Activated T-helper 2 cell treated with anti-CD3 and anti-CD28 coated beads, Interferon-gamma antibody, Interleukin-2, Interleukin-4, amounts not matched to agents 10 μg/mL and 5 μg/mL and 100 μg/mL, durations not matched to agents 14 hours and 24 hours and 36 hours (primary cell): ENCODE results near the gene PCDHA12. TPM values are rescaled to one million over a fixed set of nuclear protein-coding genes. Genes with fewer than 3 reads are reported as not detected.
"Not testable (repeated sequence)": the region's sequence is repeated elsewhere in the genome, so short reads cannot be mapped to it uniquely, and the experiment has no call there.

Experiments used
- DNase-seq: peaks from one replicate; pipeline ENCODE4 v3.0.0; 2021; ENCODE audit warnings: low spot score
- H3K27ac Mint-ChIP-seq: one replicate; pipeline ENCODE4 v1.8.0; 2021; ENCODE audit warnings: mixed read lengths
- H3K27me3 Mint-ChIP-seq: one replicate; pipeline ENCODE4 v1.8.0; 2021; ENCODE audit warnings: low read depth, mixed read lengths
- H3K36me3 Mint-ChIP-seq: one replicate; pipeline ENCODE4 v1.8.0; 2021; ENCODE audit warnings: low read depth, mixed read lengths
- H3K4me1 Mint-ChIP-seq: one replicate; pipeline ENCODE4 v1.8.0; 2021; ENCODE audit warnings: low read depth, mixed read lengths
- H3K4me3 Mint-ChIP-seq: one replicate; pipeline ENCODE4 v1.8.0; 2021; ENCODE audit warnings: low read depth, mild to moderate bottlenecking, moderate library complexity, mixed read lengths
- H3K9me3 Mint-ChIP-seq: one replicate; pipeline ENCODE4 v1.8.0; 2021; ENCODE audit warnings: mixed read lengths
- intact Hi-C: fragments of 100-400 bp; cut with micrococcal nuclease; formaldehyde crosslinking; loops from one replicate; pipeline ENCODE4 v1.15.1; 2023
- total RNA-seq: library from RNA; stranded (reverse); gene quantifications from 2 replicates; pipeline ENCODE4 v1.2.3, GENCODE V29; 2022

Gene PCDHA12
- total RNA-seq, 1 donor from 2014 or later, result not detected

DNA sequence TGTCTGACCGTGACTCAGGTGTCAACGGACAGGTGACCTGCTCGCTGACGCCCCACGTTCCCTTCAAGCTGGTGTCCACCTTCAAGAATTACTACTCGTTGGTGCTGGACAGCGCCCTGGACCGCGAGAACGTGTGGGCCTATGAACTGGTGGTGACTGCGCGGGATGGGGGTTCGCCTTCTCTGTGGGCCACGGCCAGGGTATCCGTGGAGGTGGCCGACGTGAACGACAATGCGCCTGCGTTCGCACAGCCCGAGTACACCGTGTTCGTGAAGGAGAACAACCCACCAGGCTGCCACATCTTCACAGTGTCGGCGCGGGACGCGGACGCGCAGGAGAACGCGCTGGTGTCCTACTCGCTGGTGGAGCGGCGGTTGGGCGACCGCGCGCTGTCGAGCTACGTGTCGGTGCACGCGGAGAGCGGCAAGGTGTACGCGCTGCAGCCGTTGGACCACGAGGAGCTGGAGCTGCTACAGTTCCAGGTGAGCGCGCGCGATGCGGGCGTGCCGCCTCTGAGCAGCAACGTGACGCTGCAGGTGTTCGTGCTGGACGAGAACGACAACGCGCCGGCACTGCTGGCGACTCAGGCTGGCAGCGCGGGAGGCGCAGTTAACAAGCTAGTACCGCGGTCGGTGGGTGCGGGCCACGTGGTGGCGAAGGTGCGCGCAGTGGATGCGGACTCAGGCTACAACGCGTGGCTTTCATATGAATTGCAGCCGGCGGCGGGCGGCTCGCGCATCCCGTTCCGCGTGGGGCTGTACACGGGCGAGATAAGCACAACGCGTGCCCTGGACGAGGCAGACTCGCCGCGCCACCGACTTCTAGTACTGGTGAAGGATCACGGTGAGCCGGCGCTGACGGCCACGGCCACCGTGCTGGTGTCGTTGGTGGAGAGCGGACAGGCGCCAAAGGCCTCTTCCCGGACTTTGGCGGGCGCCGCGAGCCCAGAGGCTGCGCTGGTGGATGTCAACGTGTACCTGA is 4.6 kb upstream of the PCDHA12 start:
- no peaks in the 10 kb centered on the region for H3K27me3 Mint-ChIP-seq
- no peaks in the 10 kb centered on the region for H3K4me1 Mint-ChIP-seq
- DNase-seq, result no peak
- H3K27ac Mint-ChIP-seq, result no peak overlapping the region
- peaks cover 3% of the 10 kb centered on the region for H3K36me3 Mint-ChIP-seq
- no peak overlapping the region for H3K4me3 Mint-ChIP-seq
- peaks cover 29% of the 10 kb centered on the region for H3K9me3 Mint-ChIP-seq
- intact Hi-C loops, result no loop called here

DNA sequence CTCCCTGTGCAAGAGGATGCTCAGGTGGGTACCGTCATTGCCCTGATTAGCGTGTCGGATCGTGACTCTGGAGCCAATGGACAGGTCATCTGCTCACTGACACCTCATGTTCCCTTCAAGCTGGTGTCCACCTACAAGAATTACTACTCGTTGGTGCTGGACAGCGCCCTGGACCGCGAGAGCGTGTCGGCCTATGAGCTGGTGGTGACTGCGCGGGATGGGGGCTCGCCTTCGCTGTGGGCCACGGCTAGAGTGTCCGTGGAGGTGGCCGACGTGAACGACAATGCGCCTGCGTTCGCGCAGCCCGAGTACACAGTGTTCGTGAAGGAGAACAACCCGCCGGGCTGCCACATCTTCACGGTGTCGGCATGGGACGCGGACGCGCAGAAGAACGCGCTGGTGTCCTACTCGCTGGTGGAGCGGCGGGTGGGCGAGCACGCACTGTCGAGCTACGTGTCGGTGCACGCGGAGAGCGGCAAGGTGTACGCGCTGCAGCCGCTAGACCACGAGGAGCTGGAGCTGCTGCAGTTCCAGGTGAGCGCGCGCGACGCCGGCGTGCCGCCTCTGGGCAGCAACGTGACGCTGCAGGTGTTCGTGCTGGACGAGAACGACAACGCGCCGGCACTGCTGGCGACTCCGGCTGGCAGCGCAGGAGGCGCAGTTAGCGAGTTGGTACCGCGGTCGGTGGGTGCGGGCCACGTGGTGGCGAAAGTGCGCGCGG is 1.6 kb downstream of the PCDHA12 start:
- peaks cover 51% of the 10 kb centered on the region for H3K9me3 Mint-ChIP-seq
- H3K36me3 Mint-ChIP-seq, H3K27me3 Mint-ChIP-seq, intact Hi-C loops, DNase-seq, H3K27ac Mint-ChIP-seq, H3K4me3 Mint-ChIP-seq, H3K4me1 Mint-ChIP-seq: not testable (repeated sequence)

DNA sequence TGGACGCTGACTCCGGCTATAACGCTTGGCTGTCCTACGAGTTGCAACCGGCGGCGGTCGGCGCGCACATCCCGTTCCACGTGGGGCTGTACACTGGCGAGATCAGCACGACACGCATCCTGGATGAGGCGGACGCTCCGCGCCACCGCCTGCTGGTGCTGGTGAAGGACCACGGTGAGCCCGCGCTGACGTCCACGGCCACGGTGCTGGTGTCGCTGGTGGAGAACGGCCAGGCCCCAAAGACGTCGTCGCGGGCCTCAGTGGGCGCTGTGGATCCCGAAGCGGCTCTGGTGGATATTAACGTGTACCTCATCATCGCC is 2.1 kb downstream of the PCDHA12 start:
- H3K36me3 Mint-ChIP-seq, result no peaks in the 10 kb centered on the region
- H3K4me1 Mint-ChIP-seq, result no peaks in the 10 kb centered on the region
- H3K27me3 Mint-ChIP-seq, result no peaks in the 10 kb centered on the region
- H3K27ac Mint-ChIP-seq, result no peak overlapping the region
- intact Hi-C loops, result no loop called here
- peaks cover 52% of the 10 kb centered on the region for H3K9me3 Mint-ChIP-seq
- no peak for DNase-seq
- no peak overlapping the region for H3K4me3 Mint-ChIP-seq

DNA sequence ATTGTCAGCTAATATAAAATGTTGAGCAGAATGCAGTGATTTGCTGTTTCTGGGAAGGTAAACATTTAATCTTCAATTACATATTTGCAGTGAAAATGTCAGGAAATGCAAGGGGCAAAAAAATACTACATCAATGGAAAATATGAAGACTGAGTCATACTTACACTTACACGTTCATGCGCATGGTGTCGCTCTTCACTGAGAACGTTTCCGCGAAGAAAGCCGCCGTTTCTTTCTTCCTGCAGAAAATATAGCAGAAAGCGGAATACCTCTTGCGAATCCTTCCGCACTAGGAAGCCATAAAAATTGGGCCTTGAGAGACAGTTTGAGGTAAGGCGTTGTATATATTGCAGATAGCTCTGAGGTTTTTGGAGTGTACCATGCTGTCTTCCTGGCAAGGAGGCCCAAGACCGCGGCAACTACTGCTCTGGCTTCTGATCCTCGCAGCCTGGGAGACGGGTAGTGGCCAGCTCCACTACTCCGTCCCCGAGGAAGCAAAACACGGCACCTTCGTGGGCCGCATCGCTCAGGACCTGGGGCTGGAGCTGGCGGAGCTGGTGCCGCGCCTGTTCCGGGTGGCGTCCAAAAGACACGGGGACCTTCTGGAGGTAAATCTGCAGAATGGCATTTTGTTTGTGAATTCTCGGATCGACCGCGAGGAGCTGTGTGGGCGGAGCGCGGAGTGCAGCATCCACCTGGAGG is 6.9 kb downstream of the PCDHA12 start, which contains the start of gene PCDHA13:
Gene PCDHA13 (plus strand): TSS at position 236 of the 702 bp plus-strand sequence. CDS start 145 bp downstream, at position 381.
- H3K4me1 Mint-ChIP-seq, result no peaks in the 10 kb centered on the region
- H3K9me3 Mint-ChIP-seq, result peaks cover 40% of the 10 kb centered on the region
- DNase-seq, result no peak
- H3K36me3 Mint-ChIP-seq, result no peaks in the 10 kb centered on the region
- no peak within 1 kb of the TSS for H3K4me3 Mint-ChIP-seq
- no peak within 1 kb of the TSS for H3K27ac Mint-ChIP-seq
- intact Hi-C loops, result no loop called here
- no peaks in the 10 kb centered on the region for H3K27me3 Mint-ChIP-seq

DNA sequence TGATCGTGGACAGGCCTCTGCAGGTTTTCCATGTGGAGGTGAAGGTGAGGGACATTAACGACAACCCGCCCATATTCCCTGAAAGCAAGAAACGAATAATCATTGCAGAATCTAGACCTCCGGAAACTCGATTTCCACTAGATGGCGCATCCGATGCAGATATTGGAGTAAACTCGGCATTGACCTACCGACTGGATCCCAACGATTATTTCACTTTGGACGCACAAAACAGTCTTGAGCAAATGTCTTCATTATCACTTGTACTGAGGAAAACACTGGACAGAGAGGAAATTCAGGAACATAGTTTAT is 7.4 kb downstream of the PCDHA12 start:
- no peak overlapping the region for H3K27ac Mint-ChIP-seq
- intact Hi-C loops, result no loop called here
- H3K9me3 Mint-ChIP-seq, result peaks cover 43% of the 10 kb centered on the region
- no peak overlapping the region for H3K4me3 Mint-ChIP-seq
- H3K36me3 Mint-ChIP-seq, result no peaks in the 10 kb centered on the region
- no peaks in the 10 kb centered on the region for H3K4me1 Mint-ChIP-seq
- H3K27me3 Mint-ChIP-seq, result no peaks in the 10 kb centered on the region
- no peak for DNase-seq

DNA sequence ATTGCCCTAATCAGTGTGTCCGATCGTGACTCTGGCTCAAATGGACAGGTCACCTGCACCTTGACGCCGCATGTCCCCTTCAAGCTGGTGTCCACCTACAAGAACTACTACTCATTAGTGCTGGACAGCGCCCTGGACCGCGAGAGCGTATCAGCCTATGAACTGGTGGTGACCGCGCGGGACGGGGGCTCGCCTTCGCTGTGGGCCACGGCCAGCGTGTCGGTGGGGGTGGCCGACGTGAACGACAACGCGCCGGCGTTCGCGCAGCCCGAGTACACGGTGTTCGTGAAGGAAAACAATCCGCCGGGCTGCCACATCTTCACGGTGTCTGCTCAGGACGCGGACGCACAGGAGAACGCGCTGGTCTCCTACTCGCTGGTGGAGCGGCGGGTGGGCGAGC is 8.3 kb downstream of the PCDHA12 start:
- no peak for DNase-seq
- Mint-ChIP-seq H3K36me3 (no peaks in the 10 kb centered on the region), H3K9me3 (peaks cover 48% of the 10 kb centered on the region), H3K27me3 (no peaks in the 10 kb centered on the region), H3K4me1 (no peaks in the 10 kb centered on the region), H3K27ac (no peak overlapping the region), H3K4me3 (no peak overlapping the region)
- intact Hi-C loops, result no loop called here

DNA sequence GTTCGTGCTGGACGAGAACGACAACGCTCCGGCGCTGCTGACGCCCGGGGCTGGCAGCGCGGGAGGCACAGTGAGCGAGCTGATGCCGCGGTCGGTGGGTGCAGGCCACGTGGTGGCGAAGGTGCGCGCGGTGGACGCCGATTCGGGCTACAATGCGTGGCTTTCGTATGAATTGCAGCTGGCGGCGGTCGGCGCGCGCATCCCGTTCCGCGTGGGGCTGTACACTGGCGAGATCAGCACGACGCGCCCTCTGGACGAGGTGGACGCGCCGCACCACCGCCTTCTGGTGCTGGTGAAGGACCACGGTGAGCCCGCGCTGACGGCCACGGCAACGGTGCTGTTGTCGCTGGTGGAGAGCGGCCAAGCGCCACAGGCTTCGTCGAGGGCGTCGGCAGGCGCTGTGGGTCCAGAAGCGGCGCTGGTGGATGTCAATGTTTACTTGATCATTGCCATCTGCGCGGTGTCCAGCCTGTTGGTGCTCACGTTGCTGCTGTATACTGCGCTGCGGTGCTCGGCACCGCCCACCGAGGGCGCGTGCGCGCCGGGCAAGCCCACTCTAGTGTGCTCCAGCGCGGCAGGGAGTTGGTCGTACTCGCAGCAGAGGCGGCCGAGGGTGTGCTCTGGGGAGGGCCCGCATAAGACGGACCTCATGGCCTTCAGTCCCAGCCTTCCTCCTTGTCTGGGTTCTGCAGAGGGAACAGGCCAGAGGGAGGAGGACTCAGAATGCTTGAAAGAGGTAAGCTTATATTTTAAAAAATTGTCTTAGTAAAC is 9.0 kb downstream of the PCDHA12 start:
- Mint-ChIP-seq H3K36me3 (no peaks in the 10 kb centered on the region), H3K9me3 (peaks cover 43% of the 10 kb centered on the region), H3K4me1 (no peaks in the 10 kb centered on the region), H3K27ac (no peak overlapping the region), H3K4me3 (no peak overlapping the region), H3K27me3 (no peaks in the 10 kb centered on the region)
- no peak for DNase-seq
- intact Hi-C loops, result no loop called here

DNA sequence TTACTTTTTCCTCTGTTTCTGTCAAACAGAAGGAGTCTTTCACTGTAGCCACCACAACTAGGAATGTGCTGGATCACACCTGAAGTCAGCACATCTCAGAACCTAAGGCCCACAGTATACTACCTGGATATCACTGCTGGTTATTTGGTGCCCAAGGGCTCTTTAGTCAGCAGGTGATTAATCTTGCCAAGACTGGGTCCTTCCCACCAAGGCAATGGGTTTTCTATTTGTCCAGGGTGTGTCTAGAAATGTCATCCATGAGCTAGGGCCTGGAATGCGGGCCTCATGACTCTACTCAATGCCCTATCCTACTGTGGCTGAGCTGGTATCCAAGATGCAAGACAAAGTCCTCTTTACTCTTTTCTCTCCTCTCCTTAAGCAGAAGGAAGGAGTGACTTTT is 41.2 kb downstream of the PCDHA12 start:
- Mint-ChIP-seq H3K27me3 (no peaks in the 10 kb centered on the region), H3K36me3 (no peaks in the 10 kb centered on the region), H3K27ac (no peak overlapping the region), H3K4me1 (no peaks in the 10 kb centered on the region), H3K9me3 (peaks cover 12% of the 10 kb centered on the region), H3K4me3 (no peak overlapping the region)
- intact Hi-C loops, result no loop called here
- no peak for DNase-seq

DNA sequence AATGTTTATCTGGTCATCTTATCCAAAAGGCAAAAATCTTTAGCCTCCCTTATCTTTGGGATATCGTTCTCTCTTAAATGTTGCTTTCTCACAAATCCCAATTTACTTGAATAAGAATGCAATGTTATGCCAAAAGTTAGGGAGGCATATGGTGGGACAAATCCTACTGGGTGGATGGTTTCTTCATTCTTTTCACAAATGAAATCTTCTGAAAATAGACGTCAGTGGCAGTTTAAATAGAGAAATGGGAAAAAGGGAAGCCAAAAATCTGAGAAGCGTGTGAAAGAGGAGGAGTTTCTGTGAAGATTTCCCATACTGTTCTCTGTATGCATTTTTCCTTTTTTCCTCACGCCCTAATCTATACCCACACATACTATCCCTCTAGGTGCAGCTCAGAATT is 48.5 kb downstream of the PCDHA12 start:
- H3K4me3 Mint-ChIP-seq, result no peak overlapping the region
- no peak for DNase-seq
- H3K9me3 Mint-ChIP-seq, result peaks cover 11% of the 10 kb centered on the region
- H3K27me3 Mint-ChIP-seq, result peaks cover 15% of the 10 kb centered on the region
- H3K36me3 Mint-ChIP-seq, result no peaks in the 10 kb centered on the region
- no peaks in the 10 kb centered on the region for H3K4me1 Mint-ChIP-seq
- H3K27ac Mint-ChIP-seq, result no peak overlapping the region
- intact Hi-C loops, result no loop called here

DNA sequence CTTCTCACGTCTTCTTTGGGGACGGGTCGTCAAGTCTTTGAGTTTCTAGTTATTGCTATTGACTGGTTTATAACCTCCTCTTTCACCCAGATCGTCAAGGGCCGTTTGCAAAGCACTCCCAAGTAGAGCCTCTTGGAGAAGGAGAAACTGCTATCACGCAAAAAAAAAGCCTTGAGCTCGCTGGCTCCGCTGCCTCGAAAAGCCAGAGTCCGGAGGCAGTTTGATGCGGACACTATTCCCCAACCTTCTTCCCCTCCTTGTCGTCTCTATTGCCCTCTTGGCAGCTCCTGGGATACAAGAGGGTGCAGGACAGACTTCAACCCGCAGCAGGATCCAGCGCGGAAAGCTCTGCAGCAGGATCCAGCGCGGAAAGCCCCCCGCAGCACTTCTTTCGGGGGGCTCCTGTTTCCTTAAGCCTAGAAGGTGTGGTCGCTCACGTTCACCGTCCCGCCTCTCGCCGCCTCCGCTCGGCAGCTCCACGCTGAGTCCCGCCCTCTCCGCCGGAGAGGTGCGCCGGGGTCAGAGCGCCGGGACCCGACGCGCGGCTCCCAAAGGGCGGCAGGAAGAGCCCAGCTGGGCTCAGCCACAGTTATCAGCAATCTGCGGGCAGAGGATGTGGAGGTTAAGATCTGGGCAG is 50.8 kb downstream of the PCDHA12 start, which contains the start of gene PCDHAC1:
Gene PCDHAC1 (plus strand): TSS at position 494 of the 637 bp plus-strand sequence. CDS start 594 bp downstream, outside the sequence.
- Mint-ChIP-seq H3K27me3 (peaks cover 15% of the 10 kb centered on the region), H3K27ac (no peak within 1 kb of the TSS), H3K36me3 (no peaks in the 10 kb centered on the region), H3K4me3 (no peak within 1 kb of the TSS), H3K4me1 (no peaks in the 10 kb centered on the region), H3K9me3 (peaks cover 11% of the 10 kb centered on the region)
- DNase-seq, result no peak
- intact Hi-C loops, result no loop called here

DNA sequence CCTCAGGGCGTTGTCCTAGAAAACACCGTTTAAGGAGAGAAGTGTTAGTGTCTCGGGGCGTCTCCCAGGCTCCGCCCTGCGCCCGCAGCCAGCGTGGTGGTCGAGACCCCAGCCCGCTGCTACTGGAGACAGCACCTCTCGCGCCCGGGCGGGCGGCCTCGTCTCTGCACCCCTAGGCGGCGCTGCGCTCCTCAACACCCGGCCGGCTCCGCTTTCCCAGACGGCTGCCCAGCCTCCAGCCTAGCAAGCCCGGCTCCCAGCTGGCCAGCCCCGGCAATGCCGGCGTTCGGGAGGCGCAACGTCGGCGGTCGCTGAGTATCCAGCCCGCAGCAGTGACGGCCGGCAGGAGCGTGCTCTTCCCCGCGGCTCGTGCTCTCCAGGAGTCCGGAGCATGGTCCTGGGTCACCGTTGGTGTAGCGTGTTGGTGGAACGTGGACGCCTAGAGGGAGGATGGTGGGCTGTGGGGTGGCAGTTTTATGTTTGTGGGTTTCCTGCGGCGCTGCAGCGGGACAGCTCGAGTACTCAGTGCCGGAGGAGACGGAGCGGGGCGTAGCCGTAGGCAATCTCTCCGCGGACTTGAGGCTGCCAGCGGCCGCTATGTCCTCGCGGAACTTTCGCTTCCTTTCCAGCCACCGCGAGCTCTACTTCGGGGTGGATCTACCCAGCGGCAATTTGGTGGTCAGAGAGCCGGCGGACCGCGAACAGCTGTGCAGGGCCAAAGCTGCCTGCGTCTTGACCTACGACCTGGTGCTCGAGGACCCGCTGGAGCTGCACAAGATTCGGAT is 51.5 kb downstream of the PCDHA12 start:
- H3K4me3 Mint-ChIP-seq, result no peak overlapping the region
- no peaks in the 10 kb centered on the region for H3K36me3 Mint-ChIP-seq
- no peak for DNase-seq
- H3K27ac Mint-ChIP-seq, result no peak overlapping the region
- intact Hi-C loops, result no loop called here
- peaks cover 15% of the 10 kb centered on the region for H3K27me3 Mint-ChIP-seq
- no peaks in the 10 kb centered on the region for H3K4me1 Mint-ChIP-seq
- peaks cover 8% of the 10 kb centered on the region for H3K9me3 Mint-ChIP-seq
